GM23338 (cell line): Measurements from ENCODE around the gene FAM229B. TPM values are rescaled to one million over a fixed set of nuclear protein-coding genes. Genes with fewer than 3 reads are reported as not detected.

Experiments
- ATAC-seq: fragments of 200-7000 bp; cut with Tn5 transposase; 3 replicates; pipeline ENCODE4 v1.9.1; 2020
- DNase-seq: peaks from one replicate; pipeline ENCODE4 v3.0.0-alpha.2; 2015; ENCODE audit warnings: low spot score
- H2AFZ ChIP-seq: fragments of 200-600 bp; sonication (generic); 2 replicates; pipeline ENCODE4 v1.8.0; 2016; ENCODE audit warnings: antibody characterized with exemption, mild to moderate bottlenecking, moderate library complexity
- H3F3A ChIP-seq: fragments of 200-600 bp; sonication (generic); replicated peaks from 2 replicates; pipeline ENCODE4 v1.8.0; 2017; ENCODE audit warnings: antibody characterized with exemption, mixed run types, low read depth
- H3K27ac ChIP-seq: fragments of 200-600 bp; sonication (generic); 2 replicates; pipeline ENCODE4 v1.6.1; 2016; ENCODE audit warnings: low read depth
- H3K27me3 ChIP-seq: fragments of 200-600 bp; sonication (generic); 2 replicates; pipeline ENCODE4 v1.8.0; 2016; ENCODE audit warnings: mild to moderate bottlenecking, mixed run types, moderate library complexity; ENCODE audit not compliant: insufficient read depth
- H3K36me3 ChIP-seq: fragments of 200-600 bp; sonication (generic); 2 replicates; pipeline ENCODE4 v1.8.0; 2016; ENCODE audit warnings: mild to moderate bottlenecking; ENCODE audit not compliant: insufficient read depth
- H3K4me1 ChIP-seq: fragments of 200-600 bp; sonication (generic); 2 replicates; pipeline ENCODE4 v1.8.0; 2016; ENCODE audit warnings: mild to moderate bottlenecking, moderate library complexity; ENCODE audit not compliant: insufficient read depth
- H3K4me2 ChIP-seq: fragments of 200-600 bp; sonication (generic); 2 replicates; pipeline ENCODE4 v1.7.1; 2017; ENCODE audit warnings: mixed run types
- H3K4me3 ChIP-seq: fragments of 200-600 bp; sonication (generic); 2 replicates; pipeline ENCODE4 v1.6.1; 2016; ENCODE audit warnings: mixed run types
- H3K79me2 ChIP-seq: fragments of 200-600 bp; sonication (generic); replicated peaks from 2 replicates; pipeline ENCODE4 v1.8.0; 2017; ENCODE audit warnings: mild to moderate bottlenecking; ENCODE audit not compliant: insufficient read depth
- H3K9me2 ChIP-seq: fragments of 200-600 bp; sonication (generic); 2 replicates; pipeline ENCODE4 v1.8.0; 2017; ENCODE audit not compliant: insufficient read depth
- H4K20me1 ChIP-seq: fragments of 200-600 bp; sonication (generic); replicated peaks from 2 replicates; pipeline ENCODE4 v1.8.0; 2017; ENCODE audit warnings: mild to moderate bottlenecking; ENCODE audit not compliant: insufficient read depth
- H3K27ac Mint-ChIP-seq: 2 replicates; pipeline ENCODE4 v1.8.0; 2020; ENCODE audit warnings: inconsistent platforms, mild to moderate bottlenecking, moderate library complexity, mixed read lengths
- H3K27me3 Mint-ChIP-seq: 3 replicates; pipeline ENCODE4 v1.8.0; 2022; ENCODE audit warnings: low read depth, mild to moderate bottlenecking, moderate library complexity, mixed read lengths, inconsistent platforms; ENCODE audit not compliant: insufficient read depth, poor library complexity
- H3K36me3 Mint-ChIP-seq: 3 replicates; pipeline ENCODE4 v1.8.0; 2021; ENCODE audit warnings: low read depth, mild to moderate bottlenecking, inconsistent platforms, moderate library complexity, mixed read lengths
- H3K4me1 Mint-ChIP-seq: 3 replicates; pipeline ENCODE4 v1.8.0; 2020; ENCODE audit warnings: mild to moderate bottlenecking, inconsistent platforms, mixed read lengths
- H3K4me3 Mint-ChIP-seq: 3 replicates; pipeline ENCODE4 v1.8.0; 2021; ENCODE audit warnings: moderate library complexity, mild to moderate bottlenecking, inconsistent platforms, mixed read lengths
- H3K9me3 Mint-ChIP-seq: 3 replicates; pipeline ENCODE4 v1.8.0; 2020; ENCODE audit warnings: moderate library complexity, mild to moderate bottlenecking, inconsistent platforms, mixed read lengths
- CREB1 ChIP-seq: fragments of 250-450 bp; sonication (Bioruptor Pico); IDR thresholded peaks from 2 replicates; pipeline ENCODE4 v1.5.0; 2020; ENCODE audit warnings: low read depth, mild to moderate bottlenecking, moderate library complexity
- EZH2 ChIP-seq: fragments of 200-600 bp; sonication (generic); IDR thresholded peaks from one replicate; pipeline ENCODE4 v1.8.0; 2017; ENCODE audit warnings: antibody characterized with exemption, mild to moderate bottlenecking, low read depth; ENCODE audit not compliant: unreplicated experiment
- JUNB ChIP-seq: IDR thresholded peaks from one replicate; pipeline ENCODE4 v1.6.1; 2016; ENCODE audit warnings: antibody characterized with exemption; ENCODE audit not compliant: unreplicated experiment
- NANOG ChIP-seq: IDR thresholded peaks from 2 replicates; pipeline ENCODE4 v1.6.1; 2016; ENCODE audit warnings: antibody characterized with exemption, borderline replicate concordance
- POLR2AphosphoS5 ChIP-seq: IDR thresholded peaks from 2 replicates; pipeline ENCODE4 v1.6.1; 2016; ENCODE audit warnings: antibody characterized with exemption, low read depth
- STAT1 ChIP-seq: IDR thresholded peaks from one replicate; pipeline ENCODE4 v1.6.1; 2016; ENCODE audit warnings: antibody characterized with exemption; ENCODE audit not compliant: unreplicated experiment
- polyA plus RNA-seq: library from polyadenylated mRNA; unstranded; fragments of >200 nt; fragmentation: Nextera tagmentation; extraction: Ambion mirVana; gene quantifications from 2 replicates; pipeline ENCODE4 v1.2.1, GENCODE V29; 2016
- total RNA-seq: library from RNA; depleted of rRNA; stranded (reverse); fragments of >200 nt; shearing (Covaris generic); gene quantifications from 2 replicates; pipeline ENCODE4 v1.2.3, GENCODE V29; 2014
- TF ChIP-seq, protein P1 (sequence below): IDR thresholded peaks from 2 replicates; pipeline ENCODE4 v1.6.1; 2016; ENCODE audit warnings: antibody characterized with exemption
- TF ChIP-seq, protein P2 (sequence below): IDR thresholded peaks from one replicate; pipeline ENCODE4 v1.6.1; 2018; ENCODE audit warnings: antibody characterized with exemption; ENCODE audit not compliant: unreplicated experiment
- TF ChIP-seq, protein P3 (sequence below), 2 experiments: fragments of 200-600 bp in 1 of 2; sonication (generic) in 1 of 2; conservative IDR thresholded peaks; 2 replicates each; pipeline versions ENCODE4 v1.5.1 to v1.6.1; 2016 to 2017; ENCODE audit warnings: antibody characterized with exemption in 2 of 2, low read depth in 2 of 2, mild to moderate bottlenecking in 2 of 2, moderate library complexity in 1 of 2
- TF ChIP-seq, protein P4 (sequence below): fragments of 250-450 bp; sonication (Bioruptor Pico); IDR thresholded peaks from 2 replicates; pipeline ENCODE4 v1.5.0; 2020; ENCODE audit warnings: mild to moderate bottlenecking, moderate library complexity

FAM229B gene
- total and polyA plus RNA-seq, 2 experiments from 2014 or later, result 4.4 to 32.9 TPM

DNA sequence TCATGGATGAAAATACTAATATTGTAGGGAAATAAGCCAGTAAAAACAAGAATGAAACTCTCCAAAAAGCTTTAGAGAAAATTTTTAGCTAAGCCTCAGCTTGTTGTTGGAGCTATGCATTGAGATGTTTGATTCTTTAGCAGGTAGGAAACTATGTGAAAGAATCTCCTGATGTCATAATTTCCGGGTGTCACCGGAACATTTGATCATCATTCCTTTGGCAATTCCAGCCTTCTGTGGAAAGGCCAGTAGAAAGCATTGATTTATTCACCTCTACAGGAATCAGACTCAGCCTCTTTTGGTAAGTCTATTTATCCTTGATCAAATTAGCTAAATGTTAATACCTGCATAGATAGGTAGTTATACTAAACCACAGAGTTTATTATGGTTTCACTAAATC, 9.5 kb downstream of the FAM229B start:
- H2AFZ ChIP-seq, result no peak overlapping the region
- Mint-ChIP-seq H3K4me1 (peaks cover 50% of the 10 kb centered on the region), H3K27ac (no peak overlapping the region; the same call in 1 of the 2 replicates), H3K4me3 (no peak overlapping the region), H3K27me3 (no peaks in the 10 kb centered on the region), H3K36me3 (no peaks in the 10 kb centered on the region), H3K9me3 (no peaks in the 10 kb centered on the region)
- H3K4me3 ChIP-seq, result no peak overlapping the region
- H3K4me2 ChIP-seq, result no peak overlapping the region
- TF ChIP-seq, protein P1, sequence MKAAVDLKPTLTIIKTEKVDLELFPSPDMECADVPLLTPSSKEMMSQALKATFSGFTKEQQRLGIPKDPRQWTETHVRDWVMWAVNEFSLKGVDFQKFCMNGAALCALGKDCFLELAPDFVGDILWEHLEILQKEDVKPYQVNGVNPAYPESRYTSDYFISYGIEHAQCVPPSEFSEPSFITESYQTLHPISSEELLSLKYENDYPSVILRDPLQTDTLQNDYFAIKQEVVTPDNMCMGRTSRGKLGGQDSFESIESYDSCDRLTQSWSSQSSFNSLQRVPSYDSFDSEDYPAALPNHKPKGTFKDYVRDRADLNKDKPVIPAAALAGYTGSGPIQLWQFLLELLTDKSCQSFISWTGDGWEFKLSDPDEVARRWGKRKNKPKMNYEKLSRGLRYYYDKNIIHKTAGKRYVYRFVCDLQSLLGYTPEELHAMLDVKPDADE, result no peak
- TF ChIP-seq STAT1 (no peak), NANOG (no peak), EZH2 (no peak), CREB1 (CRISPR knock-in tag) (no peak), JUNB (no peak), POLR2AphosphoS5 (no peak)
- TF ChIP-seq, protein P2, sequence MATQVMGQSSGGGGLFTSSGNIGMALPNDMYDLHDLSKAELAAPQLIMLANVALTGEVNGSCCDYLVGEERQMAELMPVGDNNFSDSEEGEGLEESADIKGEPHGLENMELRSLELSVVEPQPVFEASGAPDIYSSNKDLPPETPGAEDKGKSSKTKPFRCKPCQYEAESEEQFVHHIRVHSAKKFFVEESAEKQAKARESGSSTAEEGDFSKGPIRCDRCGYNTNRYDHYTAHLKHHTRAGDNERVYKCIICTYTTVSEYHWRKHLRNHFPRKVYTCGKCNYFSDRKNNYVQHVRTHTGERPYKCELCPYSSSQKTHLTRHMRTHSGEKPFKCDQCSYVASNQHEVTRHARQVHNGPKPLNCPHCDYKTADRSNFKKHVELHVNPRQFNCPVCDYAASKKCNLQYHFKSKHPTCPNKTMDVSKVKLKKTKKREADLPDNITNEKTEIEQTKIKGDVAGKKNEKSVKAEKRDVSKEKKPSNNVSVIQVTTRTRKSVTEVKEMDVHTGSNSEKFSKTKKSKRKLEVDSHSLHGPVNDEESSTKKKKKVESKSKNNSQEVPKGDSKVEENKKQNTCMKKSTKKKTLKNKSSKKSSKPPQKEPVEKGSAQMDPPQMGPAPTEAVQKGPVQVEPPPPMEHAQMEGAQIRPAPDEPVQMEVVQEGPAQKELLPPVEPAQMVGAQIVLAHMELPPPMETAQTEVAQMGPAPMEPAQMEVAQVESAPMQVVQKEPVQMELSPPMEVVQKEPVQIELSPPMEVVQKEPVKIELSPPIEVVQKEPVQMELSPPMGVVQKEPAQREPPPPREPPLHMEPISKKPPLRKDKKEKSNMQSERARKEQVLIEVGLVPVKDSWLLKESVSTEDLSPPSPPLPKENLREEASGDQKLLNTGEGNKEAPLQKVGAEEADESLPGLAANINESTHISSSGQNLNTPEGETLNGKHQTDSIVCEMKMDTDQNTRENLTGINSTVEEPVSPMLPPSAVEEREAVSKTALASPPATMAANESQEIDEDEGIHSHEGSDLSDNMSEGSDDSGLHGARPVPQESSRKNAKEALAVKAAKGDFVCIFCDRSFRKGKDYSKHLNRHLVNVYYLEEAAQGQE, result no peak
- TF ChIP-seq, protein P3, sequence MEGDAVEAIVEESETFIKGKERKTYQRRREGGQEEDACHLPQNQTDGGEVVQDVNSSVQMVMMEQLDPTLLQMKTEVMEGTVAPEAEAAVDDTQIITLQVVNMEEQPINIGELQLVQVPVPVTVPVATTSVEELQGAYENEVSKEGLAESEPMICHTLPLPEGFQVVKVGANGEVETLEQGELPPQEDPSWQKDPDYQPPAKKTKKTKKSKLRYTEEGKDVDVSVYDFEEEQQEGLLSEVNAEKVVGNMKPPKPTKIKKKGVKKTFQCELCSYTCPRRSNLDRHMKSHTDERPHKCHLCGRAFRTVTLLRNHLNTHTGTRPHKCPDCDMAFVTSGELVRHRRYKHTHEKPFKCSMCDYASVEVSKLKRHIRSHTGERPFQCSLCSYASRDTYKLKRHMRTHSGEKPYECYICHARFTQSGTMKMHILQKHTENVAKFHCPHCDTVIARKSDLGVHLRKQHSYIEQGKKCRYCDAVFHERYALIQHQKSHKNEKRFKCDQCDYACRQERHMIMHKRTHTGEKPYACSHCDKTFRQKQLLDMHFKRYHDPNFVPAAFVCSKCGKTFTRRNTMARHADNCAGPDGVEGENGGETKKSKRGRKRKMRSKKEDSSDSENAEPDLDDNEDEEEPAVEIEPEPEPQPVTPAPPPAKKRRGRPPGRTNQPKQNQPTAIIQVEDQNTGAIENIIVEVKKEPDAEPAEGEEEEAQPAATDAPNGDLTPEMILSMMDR (conservative IDR thresholded peaks at IDR 0.05; ENCODE audit: low read depth in 2 of 2), result no peak
- no peaks in the 10 kb centered on the region for H3K36me3 ChIP-seq
- no peaks in the 10 kb centered on the region for H4K20me1 ChIP-seq
- DNase-seq, result no peak
- H3K4me1 ChIP-seq, result peaks cover 30% of the 10 kb centered on the region
- H3K9me2 ChIP-seq, result no peaks in the 10 kb centered on the region
- no peak overlapping the region for H3K27ac ChIP-seq
- H3F3A ChIP-seq, result no peaks in the 10 kb centered on the region
- no peak for ATAC-seq
- H3K79me2 ChIP-seq, result no peaks in the 10 kb centered on the region
- no peaks in the 10 kb centered on the region for H3K27me3 ChIP-seq

DNA sequence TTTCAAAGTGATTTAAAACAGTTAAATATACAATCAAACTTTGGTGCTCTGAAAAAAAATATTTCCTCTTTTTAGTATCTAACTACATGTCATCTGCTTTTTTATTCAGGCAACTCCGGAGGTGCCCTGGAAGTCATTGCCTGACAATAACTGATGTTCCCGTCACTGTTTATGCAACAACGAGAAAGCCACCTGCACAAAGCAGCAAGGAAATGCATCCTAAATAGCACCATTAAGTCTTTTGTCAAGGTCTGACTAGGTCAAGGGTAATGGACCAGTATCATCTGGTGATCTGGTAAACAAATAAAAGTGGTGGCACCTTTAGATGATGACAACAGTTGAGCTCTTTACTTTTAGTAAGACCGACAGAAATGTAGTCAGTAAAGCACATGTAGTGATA, 13.2 kb downstream of the FAM229B start:
- H3K79me2 ChIP-seq, result no peaks in the 10 kb centered on the region
- Mint-ChIP-seq H3K27me3 (no peaks in the 10 kb centered on the region), H3K36me3 (peaks cover 8% of the 10 kb centered on the region), H3K9me3 (peaks cover 6% of the 10 kb centered on the region), H3K27ac (no peak overlapping the region; the same call in 1 of the 2 replicates), H3K4me1 (peaks cover 48% of the 10 kb centered on the region), H3K4me3 (no peak overlapping the region)
- no peaks in the 10 kb centered on the region for H4K20me1 ChIP-seq
- no peaks in the 10 kb centered on the region for H3F3A ChIP-seq
- peaks cover 5% of the 10 kb centered on the region; the same call in 1 of the 2 replicates for H3K9me2 ChIP-seq
- peak overlapping the region; percentile 7 for H3K4me2 ChIP-seq
- no peaks in the 10 kb centered on the region for H3K27me3 ChIP-seq
- H2AFZ ChIP-seq, result no peak overlapping the region
- DNase-seq, result peak; percentile 42
- H3K27ac ChIP-seq, result peak overlapping the region; percentile 13; the same call in 1 of the 2 replicates
- H3K4me1 ChIP-seq, result peaks cover 34% of the 10 kb centered on the region
- no peaks in the 10 kb centered on the region for H3K36me3 ChIP-seq
- H3K4me3 ChIP-seq, result no peak overlapping the region
- ATAC-seq, result peak; percentile 54; the same call in 2 of the 3 replicates
- TF ChIP-seq, protein P4, sequence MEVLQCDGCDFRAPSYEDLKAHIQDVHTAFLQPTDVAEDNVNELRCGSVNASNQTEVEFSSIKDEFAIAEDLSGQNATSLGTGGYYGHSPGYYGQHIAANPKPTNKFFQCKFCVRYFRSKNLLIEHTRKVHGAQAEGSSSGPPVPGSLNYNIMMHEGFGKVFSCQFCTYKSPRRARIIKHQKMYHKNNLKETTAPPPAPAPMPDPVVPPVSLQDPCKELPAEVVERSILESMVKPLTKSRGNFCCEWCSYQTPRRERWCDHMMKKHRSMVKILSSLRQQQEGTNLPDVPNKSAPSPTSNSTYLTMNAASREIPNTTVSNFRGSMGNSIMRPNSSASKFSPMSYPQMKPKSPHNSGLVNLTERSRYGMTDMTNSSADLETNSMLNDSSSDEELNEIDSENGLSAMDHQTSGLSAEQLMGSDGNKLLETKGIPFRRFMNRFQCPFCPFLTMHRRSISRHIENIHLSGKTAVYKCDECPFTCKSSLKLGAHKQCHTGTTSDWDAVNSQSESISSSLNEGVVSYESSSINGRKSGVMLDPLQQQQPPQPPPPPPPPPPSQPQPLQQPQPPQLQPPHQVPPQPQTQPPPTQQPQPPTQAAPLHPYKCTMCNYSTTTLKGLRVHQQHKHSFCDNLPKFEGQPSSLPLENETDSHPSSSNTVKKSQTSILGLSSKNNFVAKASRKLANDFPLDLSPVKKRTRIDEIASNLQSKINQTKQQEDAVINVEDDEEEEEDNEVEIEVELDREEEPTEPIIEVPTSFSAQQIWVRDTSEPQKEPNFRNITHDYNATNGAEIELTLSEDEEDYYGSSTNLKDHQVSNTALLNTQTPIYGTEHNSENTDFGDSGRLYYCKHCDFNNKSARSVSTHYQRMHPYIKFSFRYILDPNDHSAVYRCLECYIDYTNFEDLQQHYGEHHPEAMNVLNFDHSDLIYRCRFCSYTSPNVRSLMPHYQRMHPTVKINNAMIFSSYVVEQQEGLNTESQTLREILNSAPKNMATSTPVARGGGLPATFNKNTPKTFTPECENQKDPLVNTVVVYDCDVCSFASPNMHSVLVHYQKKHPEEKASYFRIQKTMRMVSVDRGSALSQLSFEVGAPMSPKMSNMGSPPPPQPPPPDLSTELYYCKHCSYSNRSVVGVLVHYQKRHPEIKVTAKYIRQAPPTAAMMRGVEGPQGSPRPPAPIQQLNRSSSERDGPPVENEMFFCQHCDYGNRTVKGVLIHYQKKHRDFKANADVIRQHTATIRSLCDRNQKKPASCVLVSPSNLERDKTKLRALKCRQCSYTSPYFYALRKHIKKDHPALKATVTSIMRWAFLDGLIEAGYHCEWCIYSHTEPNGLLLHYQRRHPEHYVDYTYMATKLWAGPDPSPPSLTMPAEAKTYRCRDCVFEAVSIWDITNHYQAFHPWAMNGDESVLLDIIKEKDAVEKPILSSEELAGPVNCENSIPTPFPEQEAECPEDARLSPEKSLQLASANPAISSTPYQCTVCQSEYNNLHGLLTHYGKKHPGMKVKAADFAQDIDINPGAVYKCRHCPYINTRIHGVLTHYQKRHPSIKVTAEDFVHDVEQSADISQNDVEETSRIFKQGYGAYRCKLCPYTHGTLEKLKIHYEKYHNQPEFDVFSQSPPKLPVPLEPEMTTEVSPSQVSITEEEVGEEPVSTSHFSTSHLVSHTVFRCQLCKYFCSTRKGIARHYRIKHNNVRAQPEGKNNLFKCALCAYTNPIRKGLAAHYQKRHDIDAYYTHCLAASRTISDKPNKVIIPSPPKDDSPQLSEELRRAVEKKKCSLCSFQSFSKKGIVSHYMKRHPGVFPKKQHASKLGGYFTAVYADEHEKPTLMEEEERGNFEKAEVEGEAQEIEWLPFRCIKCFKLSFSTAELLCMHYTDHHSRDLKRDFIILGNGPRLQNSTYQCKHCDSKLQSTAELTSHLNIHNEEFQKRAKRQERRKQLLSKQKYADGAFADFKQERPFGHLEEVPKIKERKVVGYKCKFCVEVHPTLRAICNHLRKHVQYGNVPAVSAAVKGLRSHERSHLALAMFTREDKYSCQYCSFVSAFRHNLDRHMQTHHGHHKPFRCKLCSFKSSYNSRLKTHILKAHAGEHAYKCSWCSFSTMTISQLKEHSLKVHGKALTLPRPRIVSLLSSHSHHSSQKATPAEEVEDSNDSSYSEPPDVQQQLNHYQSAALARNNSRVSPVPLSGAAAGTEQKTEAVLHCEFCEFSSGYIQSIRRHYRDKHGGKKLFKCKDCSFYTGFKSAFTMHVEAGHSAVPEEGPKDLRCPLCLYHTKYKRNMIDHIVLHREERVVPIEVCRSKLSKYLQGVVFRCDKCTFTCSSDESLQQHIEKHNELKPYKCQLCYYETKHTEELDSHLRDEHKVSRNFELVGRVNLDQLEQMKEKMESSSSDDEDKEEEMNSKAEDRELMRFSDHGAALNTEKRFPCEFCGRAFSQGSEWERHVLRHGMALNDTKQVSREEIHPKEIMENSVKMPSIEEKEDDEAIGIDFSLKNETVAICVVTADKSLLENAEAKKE, result peak; percentile 16; the same call in 1 of the 2 replicates
- TF ChIP-seq STAT1, result no peak
